Thyroid gland (tissue), 4 donors: ENCODE results near the gene NUDT14.

ENCODE experiments used
- CTCF ChIP-seq, 6 experiments: fragments of 200-600 bp in 3 of 6; fragments of 450-650 bp in 3 of 6; sonication (generic) in 3 of 6; IDR thresholded peaks; one replicate each; pipeline ENCODE4 v1.5.1; 2016 to 2019; ENCODE audit warnings: antibody characterized with exemption in 6 of 6, mild to moderate bottlenecking in 2 of 6, inconsistent platforms in 1 of 6, moderate library complexity in 1 of 6
- POLR2A ChIP-seq, 2 donors: fragments of 450-650 bp; IDR thresholded peaks; one replicate each; pipeline ENCODE4 v1.6.1; 2017; ENCODE audit warnings: antibody characterized with exemption in 2 of 2, mild to moderate bottlenecking in 2 of 2, moderate library complexity in 1 of 2

GRCh38 chr14:105220699-105221597, 39.8 kb upstream of the NUDT14 start:
- TF ChIP-seq CTCF (IDR thresholded peaks at IDR 0.05) (no peak), POLR2A (IDR thresholded peaks at IDR 0.05) (no peak)
